GM18867 (cell line): ENCODE data around the gene CPT1C.

Source experiments
- ATAC-seq: cut with Tn5 transposase; IDR thresholded peaks from one replicate; pipeline ENCODE4 v1.9.1; 2021; ENCODE audit warnings: mild to moderate bottlenecking, moderate library complexity; ENCODE audit not compliant: unreplicated experiment

CPT1C gene

DNA sequence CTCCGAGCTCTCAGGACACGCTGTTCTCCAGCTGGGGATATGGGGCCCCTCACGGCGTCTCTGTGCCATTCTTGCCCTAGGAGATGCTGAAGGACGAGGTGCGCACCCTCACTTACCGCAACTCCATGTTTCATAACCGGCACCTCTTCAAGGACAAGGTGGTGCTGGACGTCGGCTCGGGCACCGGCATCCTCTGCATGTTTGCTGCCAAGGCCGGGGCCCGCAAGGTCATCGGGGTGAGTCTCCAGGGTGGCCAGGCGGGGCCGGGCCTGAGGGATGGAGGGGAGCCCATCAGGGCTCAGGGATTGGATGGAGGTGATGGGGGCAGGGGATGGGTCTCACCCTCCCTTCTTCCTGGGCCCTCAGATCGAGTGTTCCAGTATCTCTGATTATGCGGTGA lies 9.1 kb upstream of the CPT1C start:
- no peak for ATAC-seq

DNA sequence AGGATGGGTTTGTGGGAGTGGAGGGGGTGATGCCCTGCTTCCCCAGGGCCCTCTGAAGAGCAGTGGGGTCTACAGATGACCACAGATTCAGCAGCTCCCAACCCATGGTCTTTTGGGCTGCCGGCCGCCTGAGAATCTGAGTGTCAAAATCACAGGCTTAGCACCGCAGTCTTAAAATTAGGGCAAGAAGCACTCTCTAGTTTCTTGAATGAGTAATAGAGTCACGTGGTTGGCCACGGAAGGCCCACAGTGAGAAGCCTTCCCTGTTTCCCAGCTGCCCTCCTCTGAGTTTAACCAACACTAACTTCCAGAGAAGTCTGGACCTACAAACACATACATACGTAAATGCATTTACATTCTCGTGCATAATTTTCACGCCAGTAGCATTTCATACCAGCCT lies 8.6 kb upstream of the CPT1C start:
- no peak for ATAC-seq

DNA sequence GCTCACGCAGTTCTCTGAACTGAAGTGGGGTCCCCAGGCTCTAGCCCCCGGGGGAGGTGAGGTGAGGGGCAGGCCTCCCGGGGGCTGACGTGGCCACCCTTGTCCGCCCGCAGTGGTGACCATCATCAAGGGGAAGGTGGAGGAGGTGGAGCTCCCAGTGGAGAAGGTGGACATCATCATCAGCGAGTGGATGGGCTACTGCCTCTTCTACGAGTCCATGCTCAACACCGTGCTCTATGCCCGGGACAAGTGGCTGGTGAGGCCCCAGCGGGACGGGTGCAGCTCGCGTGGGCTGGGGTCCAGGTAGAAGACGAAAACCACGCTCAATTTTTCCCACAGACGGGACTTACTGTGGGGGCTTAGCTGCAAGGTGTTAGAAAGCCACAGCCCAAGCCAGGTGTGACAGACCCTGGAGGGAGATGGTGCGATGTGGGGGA lies 7.1 kb upstream of the CPT1C start:
- ATAC-seq, result no peak

DNA sequence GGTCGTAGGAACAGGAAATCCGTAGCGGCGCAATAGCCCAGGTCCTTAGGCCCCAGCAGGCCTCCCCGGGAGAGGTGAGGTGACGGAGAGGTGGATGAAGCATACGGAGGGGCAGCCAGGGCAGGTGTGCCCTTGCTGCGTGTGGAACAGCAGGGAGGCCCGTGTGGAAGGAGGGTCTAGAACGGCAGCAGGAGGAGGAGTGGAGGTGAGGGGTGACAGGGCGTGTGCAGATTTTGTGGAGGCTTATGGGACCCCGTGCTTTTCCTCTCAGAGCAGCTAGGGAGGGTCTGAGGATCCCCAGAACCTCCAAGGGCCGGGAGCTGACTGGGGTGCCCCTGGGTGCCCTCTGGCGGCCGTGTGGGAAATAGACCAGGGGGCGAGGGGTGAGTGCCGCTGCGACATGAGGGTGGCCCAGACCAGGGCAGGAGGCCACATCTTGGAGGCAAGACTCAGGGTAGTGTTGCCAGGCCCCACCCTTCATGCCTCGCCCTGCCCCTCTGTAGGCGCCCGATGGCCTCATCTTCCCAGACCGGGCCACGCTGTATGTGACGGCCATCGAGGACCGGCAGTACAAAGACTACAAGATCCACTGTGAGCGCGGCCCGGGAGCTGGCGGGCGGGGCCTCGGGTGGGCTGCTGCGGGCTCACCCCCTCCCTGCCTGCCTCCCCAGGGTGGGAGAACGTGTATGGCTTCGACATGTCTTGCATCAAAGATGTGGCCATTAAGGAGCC lies 6.5 kb upstream of the CPT1C start:
- no peak for ATAC-seq

DNA sequence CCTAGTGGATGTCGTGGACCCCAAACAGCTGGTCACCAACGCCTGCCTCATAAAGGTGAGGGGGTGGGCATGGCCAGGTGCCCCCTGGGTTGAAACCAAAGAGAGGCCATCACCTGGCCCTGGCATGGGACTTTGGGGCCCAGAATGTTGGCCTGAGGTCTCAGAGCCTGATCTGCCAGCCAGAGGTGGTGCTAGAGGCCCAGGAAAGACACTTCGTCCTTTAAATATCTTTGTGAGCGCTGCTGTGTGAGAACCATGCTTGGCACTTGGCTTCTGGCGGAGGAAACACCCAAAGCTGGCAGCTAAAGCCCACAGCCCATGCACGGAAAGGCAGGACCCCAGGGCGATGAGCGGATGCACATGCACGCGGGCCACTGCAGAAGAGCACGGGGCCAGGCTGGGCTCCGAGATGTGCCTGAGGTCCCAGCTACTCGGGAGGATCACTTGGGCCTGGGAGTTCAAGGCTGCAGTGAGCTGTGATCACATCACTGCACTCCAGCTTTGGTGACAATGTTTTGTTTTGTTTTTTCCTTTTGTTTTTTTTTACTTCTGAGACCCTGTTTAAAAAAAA lies 5.8 kb upstream of the CPT1C start:
- ATAC-seq, result no peak

DNA sequence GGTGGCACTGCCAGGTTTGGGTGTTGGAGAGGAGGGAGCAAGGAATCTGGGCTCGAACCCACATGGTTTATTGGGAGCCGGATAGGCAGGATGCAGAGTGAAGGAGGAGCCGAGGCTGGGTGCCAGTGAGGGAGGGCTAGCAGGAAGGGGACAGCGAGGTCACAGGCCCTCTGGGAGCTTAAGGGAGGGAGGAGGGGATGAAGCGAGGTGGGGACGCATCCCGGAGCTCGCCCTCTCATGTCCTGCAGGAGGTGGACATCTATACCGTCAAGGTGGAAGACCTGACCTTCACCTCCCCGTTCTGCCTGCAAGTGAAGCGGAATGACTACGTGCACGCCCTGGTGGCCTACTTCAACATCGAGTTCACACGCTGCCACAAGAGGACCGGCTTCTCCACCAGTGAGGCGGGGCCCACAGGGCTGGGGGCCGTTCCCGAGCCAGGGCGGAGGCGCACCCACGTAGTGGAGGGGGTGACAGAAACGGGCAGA lies 5.0 kb upstream of the CPT1C start:
- ATAC-seq, result no peak

DNA sequence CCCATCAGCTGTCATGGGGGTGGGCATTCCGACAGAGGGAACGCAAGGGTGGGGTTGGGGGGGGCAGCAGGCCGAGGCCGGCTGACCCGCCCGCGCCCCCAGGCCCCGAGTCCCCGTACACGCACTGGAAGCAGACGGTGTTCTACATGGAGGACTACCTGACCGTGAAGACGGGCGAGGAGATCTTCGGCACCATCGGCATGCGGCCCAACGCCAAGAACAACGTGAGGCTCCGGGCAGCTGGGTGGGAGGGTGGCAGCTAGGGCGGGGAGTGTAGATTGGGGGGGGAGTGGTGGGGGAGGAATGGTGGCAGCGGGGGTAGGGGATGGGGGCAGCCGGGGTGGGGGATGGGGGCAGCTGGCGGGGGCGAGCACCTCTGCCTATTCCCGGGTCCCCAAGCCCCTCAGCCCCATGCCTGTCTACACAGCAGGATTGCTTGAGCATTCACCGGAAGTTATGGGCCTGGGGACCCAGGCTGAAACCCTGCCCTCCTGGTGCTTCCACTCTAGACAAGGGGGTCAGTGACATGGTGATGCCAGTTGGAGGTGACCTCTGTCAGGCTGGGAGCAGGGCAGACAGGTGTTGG lies 4.3 kb upstream of the CPT1C start:
- no peak for ATAC-seq

DNA sequence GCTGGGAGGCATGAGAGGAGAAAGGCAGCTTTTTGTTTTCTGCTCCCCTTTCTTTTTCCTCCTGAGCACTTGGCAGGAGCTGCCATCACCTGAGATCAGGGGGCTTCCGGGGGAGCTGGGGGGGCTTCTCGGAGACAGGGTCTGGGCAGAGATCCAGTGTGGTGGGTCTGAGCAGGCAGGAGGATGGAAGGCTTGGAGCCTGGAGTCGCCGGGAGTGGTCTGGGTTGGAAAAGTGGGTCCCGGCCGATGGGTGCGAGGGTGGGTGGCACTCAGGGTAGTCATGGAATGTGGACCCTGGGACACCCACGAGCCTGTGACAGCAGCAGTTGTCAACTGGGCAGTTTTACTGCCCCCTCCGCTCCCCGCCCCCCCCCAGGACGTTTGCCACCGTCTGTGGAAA lies 3.8 kb upstream of the CPT1C start:
- ATAC-seq, result no peak

DNA sequence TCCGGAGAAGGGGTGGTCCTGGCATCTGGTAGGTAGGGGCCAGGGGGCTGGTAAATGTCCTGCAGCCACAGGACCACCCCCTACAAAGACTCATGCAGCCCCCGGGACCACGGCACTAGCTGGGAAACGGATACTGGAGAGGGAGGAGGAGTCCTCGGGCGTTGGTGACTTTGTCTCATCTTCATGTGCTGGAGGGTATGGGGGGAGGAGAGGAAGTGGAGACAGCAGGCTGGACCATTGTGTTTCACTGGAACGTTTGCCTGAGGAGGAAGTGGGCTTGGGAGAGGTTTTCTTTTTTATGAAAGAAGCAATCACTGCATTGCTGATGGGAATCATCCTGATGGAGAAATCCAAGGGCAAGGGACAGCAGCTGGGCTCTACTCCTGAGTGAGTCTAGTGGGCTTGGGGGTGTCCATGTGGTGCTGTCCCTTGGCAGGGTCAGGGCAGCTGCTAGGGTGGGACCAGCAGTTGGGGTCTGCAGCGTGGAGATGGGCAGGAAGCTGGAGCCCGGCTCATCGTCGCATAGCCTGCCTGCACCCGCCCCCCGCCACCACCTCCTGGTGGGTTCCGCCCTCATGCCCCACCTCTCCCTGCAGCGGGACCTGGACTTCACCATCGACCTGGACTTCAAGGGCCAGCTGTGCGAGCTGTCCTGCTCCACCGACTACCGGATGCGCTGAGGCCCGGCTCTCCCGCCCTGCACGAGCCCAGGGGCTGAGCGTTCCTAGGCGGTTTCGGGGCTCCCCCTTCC lies 3.2 kb upstream of the CPT1C start:
- ATAC-seq, result no peak

DNA sequence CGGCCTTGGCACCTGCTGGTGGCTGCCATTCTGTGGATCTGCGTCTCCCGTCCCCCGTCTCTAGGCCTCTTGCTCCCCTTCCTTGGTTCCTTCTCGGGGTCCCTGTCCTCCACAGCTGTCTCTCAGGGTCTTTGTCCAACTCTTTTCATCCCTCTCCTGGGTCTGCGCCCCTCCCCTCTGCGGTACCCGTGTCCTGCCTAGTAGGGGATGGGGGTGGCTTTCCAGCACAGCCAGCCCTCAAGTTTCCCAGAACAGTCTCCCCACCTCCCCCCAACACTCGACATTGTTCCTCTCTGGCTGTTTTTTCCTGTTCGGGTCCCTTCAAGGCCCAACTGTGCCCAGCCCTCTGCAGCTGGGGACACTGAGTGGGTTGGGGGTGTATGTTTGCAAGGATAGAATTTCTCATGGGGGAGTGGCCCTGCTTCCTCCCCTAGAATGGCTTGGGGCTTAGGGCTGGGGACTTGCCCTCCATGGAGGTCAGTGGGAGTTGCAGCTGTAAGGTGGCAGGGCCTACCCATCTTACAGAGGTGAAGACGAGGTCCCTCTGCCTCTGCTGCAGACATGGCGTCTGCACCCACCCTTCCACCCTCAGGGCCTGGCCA lies 2.3 kb upstream of the CPT1C start:
- ATAC-seq, result no peak

DNA sequence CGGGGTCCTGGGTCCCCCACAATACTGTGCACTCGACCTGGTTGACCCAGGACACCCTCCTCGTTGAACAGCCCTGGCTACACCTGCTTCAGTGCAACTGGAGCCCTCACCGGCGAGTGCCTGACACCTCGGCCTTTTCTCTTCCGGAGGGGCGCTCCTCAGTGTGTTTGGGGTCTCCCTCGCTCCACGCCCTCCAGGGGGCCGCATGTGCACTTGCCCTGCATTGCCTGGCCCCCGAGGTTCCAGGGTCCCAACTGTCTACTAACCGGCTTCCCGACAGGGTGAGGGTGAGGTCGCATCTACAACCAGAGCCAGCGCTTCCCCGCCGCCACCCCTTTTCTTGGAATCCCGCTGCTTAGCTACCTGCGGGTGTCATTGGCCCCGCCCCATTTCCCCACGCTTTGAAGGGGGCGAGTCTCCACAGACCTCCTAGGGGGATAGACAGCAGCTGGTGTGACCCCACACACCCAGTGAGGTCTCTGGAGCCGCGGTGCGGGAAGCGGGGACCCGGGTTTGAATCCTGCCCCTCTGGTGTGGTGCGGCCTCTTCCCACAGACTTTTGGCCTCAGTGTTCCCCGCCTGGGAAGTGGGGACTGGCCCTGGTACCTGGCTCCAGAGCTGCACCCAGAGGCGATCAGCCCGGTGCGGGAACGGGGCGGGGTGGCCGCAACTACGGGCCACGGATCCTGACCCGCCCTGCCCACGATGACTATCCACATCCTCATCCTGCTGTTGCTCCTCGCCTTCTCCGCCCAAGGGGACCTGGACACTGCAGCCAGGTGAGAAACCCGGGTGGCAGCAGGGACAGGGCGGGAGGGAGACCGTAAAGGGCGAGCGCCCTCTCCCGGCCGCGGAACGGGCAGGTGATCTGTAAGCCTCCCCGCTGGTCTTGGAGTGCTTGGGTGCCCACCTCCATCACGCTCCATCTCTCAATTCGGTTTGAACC lies 1.5 kb upstream of the CPT1C start, which contains the start of gene ADM5:
TSS of gene ADM5 (plus strand) at position 462 of the 946 bp plus-strand sequence. CDS start at position 706, 244 bp downstream.
- ATAC-seq, result no peak

DNA sequence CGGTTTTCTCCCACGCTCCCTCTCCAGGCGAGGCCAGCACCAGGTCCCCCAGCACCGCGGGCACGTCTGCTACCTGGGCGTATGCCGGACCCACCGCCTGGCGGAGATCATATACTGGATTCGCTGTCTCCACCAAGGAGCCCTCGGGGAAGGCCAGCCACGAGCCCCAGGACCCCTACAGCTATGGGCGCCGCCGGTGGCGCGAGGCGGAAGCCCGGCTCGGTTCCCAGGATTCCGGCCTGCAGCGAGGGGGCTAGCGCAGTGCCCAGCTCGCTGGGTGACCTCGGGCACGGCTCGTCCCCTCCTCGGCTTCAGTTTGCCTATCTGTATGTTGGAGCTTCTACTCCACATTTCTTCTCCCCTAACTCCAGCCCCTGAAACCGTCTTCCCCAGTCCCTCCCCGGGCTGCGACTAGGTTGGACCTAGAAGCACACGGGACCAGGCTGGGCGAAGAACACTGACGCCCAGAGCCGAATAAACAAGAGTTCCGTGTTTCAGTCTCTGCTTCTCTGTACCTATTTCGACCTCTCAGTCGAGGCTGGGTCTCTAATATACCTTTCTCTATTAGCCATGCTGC lies 749 bp upstream of the CPT1C start:
- no peak for ATAC-seq

DNA sequence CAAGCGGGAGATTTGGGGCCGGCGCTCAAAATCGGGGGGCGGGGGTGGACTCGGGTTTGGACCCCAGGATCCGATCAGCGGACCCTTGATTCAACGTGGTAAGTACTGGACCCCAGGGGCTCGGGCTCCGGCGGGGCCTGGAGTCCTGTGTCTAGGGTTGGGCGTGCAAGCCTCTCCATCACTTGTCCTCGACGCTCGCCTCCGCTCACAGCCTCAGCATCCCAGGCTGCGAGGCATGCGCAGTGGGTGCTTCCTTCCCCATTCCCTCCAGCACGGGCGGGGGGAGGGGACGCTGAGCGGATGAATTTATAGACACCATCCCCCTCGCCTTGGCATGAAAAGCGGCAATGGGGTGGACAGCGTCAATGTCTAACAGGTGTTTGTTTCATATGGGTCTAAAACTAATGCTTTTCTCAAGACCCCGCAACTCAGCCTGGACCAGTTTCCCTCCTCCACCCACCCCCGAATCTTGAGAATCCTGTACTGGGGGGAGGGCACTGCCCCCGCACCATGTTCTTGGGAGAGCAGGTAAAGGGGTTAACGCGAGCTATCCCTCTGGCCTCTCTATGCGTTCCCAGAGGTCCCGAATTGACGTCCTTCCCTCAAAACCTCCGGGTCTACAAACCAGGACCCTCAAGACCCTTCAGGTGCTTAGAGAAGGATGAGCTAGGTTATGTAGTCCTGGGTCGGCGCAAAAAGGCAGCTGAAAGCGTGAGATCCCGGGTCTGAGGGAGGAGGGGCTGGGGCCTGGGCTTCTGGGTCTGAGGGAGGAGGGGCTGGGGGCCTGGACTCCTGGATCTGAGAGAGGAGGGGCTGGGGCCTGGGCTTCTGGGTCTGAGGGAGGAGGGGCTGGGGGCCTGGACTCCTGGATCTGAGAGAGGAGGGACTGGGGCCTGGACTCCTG lies 579 bp downstream of the CPT1C start:
- ATAC-seq, result no peak

DNA sequence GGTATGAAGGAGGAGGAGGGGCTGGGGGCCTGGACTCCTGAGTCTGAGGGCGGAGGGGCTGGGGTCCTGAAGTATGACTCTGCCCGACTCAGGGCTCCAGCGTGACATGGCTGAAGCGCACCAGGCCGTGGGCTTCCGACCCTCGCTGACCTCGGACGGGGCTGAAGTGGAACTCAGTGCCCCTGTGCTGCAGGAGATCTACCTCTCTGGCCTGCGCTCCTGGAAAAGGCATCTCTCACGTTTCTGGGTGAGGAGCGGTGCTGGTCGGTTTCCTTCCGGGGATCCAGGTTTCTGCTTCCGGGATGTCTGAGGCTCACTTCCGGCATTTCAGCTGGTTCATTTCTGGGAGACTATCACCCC lies 1.2 kb downstream of the CPT1C start:
- no peak for ATAC-seq

DNA sequence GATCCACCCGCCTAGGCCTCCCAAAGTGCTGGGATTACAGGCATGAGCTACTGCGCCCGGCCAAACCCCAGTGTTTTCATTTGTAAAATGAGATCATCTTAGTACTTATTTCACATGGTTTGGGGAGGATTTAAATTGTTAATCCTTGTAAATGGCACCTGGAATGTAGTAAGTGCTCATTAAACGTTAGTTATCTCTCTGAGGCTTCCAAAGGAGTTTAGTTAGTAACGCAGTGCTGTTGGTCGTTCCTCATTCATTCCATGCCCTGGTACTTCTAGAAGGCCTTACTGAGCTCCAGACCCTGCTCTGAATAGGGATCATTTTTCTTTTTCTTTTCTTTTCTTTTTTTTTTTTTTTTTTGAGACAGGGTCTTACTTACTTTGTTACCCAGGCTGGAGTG lies 5.2 kb downstream of the CPT1C start:
- no peak for ATAC-seq

DNA sequence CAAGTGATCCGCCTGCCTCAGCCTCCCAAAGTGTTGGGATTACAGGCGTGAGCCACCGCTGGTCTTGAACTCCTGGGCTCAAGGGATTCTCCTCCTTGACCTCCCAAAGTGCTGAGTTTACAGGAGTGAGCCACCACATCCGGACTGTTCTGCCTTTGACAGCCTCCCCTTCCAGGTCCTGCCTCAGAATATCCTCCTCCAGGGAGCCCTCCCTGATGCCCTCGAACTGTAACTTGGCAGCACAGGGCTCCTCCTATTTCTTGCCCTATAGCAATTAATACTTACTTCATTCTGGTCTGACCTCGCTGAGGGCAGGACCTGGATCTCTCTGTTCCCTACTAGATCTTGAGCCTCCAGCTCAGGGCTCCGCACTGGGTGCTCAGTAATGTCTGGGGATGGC lies 5.9 kb downstream of the CPT1C start:
- ATAC-seq, result no peak

DNA sequence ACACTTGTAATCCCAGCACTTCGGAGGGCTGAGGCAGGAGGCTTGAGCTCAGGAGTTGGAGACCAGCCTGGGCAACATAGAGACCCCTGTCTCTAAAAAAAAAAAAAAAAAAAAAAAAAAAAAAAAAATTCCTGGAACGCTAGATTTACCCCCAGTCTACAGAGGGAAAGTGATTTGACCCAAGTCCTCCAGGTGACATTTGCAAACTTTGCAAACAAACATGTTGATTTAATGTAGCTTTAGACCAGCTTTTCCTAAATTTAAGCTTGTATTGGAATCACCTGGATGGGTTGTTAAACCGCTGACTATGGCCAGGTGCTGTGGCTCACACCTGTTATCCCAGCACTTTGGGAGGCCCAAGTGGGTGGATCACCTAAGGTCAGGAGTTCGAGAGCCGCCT lies 8.4 kb downstream of the CPT1C start:
- ATAC-seq, result no peak

DNA sequence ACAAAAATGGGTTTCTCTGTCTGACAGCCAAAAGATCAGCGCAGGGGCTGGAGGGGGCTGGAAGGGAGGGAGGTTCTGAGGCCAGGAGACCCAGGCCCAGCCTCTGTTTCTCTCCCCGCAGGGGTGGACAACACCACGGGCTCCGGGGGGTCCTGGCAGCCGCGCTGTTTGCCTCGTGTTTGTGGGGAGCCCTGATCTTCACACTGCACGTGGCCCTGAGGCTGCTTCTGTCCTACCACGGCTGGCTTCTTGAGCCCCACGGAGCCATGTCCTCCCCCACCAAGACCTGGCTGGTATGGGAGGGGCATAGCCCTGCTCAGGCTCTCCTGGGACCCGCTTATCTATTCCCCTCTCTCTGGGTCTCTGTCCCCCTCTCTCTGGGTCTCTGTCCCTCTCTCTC lies 9.6 kb downstream of the CPT1C start:
- no peak for ATAC-seq

DNA sequence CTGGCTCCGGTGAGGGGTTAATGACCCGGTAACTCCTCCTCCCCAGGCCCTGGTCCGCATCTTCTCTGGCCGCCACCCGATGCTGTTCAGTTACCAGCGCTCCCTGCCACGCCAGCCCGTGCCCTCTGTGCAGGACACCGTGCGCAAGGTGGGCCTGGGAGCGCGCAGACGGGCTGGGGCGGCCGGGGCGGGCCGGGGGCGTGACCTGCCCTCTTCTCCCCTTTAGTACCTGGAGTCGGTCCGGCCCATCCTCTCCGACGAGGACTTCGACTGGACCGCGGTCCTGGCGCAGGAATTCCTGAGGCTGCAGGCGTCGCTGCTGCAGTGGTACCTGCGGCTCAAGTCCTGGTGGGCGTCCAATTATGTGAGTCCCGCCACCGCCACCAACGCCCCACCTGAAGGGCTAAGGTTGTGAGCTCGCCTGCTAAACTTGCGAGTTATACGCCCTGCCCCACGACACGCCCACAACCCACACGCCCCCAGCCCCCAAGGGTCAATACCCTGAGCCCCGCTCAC lies 10.4 kb downstream of the CPT1C start:
- no peak for ATAC-seq
